SU-DHL-6 (cell line): ENCODE measurements around the gene CHRNA4.

Source experiments
- EZH2phosphoT487 ChIP-seq: fragments of 200-600 bp; sonication (generic), shearing (Covaris generic); conservative IDR thresholded peaks from 2 replicates; pipeline ENCODE4 v1.6.1; 2018; ENCODE audit warnings: mild to moderate bottlenecking, antibody characterized with exemption, low read length, moderate library complexity, mixed read lengths
- TF ChIP-seq, protein P1 (sequence below): fragments of 200-600 bp; sonication (generic); IDR thresholded peaks from one replicate; pipeline ENCODE4 v1.5.1; 2017; ENCODE audit warnings: antibody characterized with exemption, mild to moderate bottlenecking, low read length, moderate library complexity; ENCODE audit not compliant: insufficient read depth, poor library complexity, severe bottlenecking

DNA sequence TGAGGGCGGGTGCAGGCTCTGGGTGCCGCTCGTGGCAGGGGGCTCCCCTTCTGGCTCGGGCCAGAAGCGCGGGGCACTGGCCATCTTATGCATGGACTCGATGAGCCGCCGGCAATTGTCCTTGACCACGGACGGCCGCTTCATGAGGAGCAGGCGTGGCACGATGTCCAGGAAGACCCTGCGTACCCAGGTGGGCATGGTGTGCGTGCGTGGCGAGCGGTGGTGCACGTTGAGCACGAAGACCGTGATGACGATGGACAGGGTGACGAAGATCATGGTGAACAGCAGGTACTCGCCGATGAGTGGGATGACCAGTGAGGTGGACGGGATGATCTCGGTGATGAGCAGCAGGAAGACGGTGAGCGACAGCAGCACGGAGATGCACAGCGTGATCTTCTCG lies 11.0 kb downstream of the CHRNA4 start:
- TF ChIP-seq, protein P1, sequence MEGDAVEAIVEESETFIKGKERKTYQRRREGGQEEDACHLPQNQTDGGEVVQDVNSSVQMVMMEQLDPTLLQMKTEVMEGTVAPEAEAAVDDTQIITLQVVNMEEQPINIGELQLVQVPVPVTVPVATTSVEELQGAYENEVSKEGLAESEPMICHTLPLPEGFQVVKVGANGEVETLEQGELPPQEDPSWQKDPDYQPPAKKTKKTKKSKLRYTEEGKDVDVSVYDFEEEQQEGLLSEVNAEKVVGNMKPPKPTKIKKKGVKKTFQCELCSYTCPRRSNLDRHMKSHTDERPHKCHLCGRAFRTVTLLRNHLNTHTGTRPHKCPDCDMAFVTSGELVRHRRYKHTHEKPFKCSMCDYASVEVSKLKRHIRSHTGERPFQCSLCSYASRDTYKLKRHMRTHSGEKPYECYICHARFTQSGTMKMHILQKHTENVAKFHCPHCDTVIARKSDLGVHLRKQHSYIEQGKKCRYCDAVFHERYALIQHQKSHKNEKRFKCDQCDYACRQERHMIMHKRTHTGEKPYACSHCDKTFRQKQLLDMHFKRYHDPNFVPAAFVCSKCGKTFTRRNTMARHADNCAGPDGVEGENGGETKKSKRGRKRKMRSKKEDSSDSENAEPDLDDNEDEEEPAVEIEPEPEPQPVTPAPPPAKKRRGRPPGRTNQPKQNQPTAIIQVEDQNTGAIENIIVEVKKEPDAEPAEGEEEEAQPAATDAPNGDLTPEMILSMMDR: no peak
- TF ChIP-seq EZH2phosphoT487: no peak
